AG20443 (cell line): Measurements from ENCODE around the gene GEMIN8.

Source experiments
- DNase-seq: peaks from one replicate; pipeline ENCODE4 v3.0.0; 2012; ENCODE audit warnings: low spot score, mixed read lengths

The GEMIN8 gene

GRCh38 chrX:14029425-14030173, at the start of gene GEMIN8:
GEMIN8 (minus strand) TSS chrX:14029892; CDS start chrX:14021478, 8,414 bp downstream.
- peak; percentile 86 for DNase-seq

- no peak for DNase-seq
Observed at GRCh38 chrX:14076639-14077038, 46.9 kb upstream of the GEMIN8 start.

GRCh38 chrX:14073556-14073955, 43.9 kb upstream of the GEMIN8 start:
- peak; percentile 6 for DNase-seq

- DNase-seq = no peak
Observed at GRCh38 chrX:14073071-14073470, 43.4 kb upstream of the GEMIN8 start.

GRCh38 chrX:14065800-14066199, 36.1 kb upstream of the GEMIN8 start:
- DNase-seq = no peak

- DNase-seq = no peak
Observed at GRCh38 chrX:14064626-14065432, 35.1 kb upstream of the GEMIN8 start.

GRCh38 chrX:14062524-14062923, 32.8 kb upstream of the GEMIN8 start:
- no peak for DNase-seq

GRCh38 chrX:14056206-14056605, 26.5 kb upstream of the GEMIN8 start:
- DNase-seq = no peak

- no peak for DNase-seq
Observed at GRCh38 chrX:14051416-14051815, 21.7 kb upstream of the GEMIN8 start.

- DNase-seq = no peak
Observed at GRCh38 chrX:14050709-14051108, 21.0 kb upstream of the GEMIN8 start.

- DNase-seq = no peak
Observed at GRCh38 chrX:14043209-14043608, 13.5 kb upstream of the GEMIN8 start.

- peak; percentile 27 for DNase-seq
Observed at GRCh38 chrX:14039344-14039743, 9.7 kb upstream of the GEMIN8 start.

- DNase-seq = no peak
Observed at GRCh38 chrX:14038375-14039085, 8.8 kb upstream of the GEMIN8 start.

GRCh38 chrX:14032406-14032805, 2.7 kb upstream of the GEMIN8 start:
- DNase-seq = no peak

- peak; percentile 16 for DNase-seq
Observed at GRCh38 chrX:14030174-14030530, 460 bp upstream of the GEMIN8 start.

- no peak for DNase-seq
Observed at GRCh38 chrX:14029039-14029424, 660 bp downstream of the GEMIN8 start.

- DNase-seq = no peak
Observed at GRCh38 chrX:14028473-14028872, 1.2 kb downstream of the GEMIN8 start.

GRCh38 chrX:14027511-14028019, 2.1 kb downstream of the GEMIN8 start:
- no peak for DNase-seq

- no peak for DNase-seq
Observed at GRCh38 chrX:14027036-14027435, 2.7 kb downstream of the GEMIN8 start.

- DNase-seq = no peak
Observed at GRCh38 chrX:14026121-14026520, 3.6 kb downstream of the GEMIN8 start.

GRCh38 chrX:14022019-14022418, 7.7 kb downstream of the GEMIN8 start:
- no peak for DNase-seq

GRCh38 chrX:14017399-14017798, 12.3 kb downstream of the GEMIN8 start:
- no peak for DNase-seq

GRCh38 chrX:14015941-14016340, 13.8 kb downstream of the GEMIN8 start:
- DNase-seq = no peak
